ENCODE data around the gene CLEC2L. TPM values are rescaled to one million over a fixed set of nuclear protein-coding genes. Genes with fewer than 3 reads are reported as not detected.

Gene CLEC2L
- total and polyA plus RNA-seq, 4 donors, result 0.05 TPM; not detected in 3

GRCh38 chr7:139534966-139535651 lies 11.6 kb downstream of the CLEC2L start:
- H3K36me3 ChIP-seq (ENCODE audit: control insufficient read depth in 4 of 4, insufficient read depth in 3 of 4, low read depth in 1 of 4, low read length in 3 of 4), result no peaks in the 10 kb centered on the region
- DNase-seq (ENCODE audit: low spot score), result no peak
- no peaks in the 10 kb centered on the region for H3K27me3 ChIP-seq (ENCODE audit: control insufficient read depth in 4 of 4, insufficient read depth in 4 of 4, low read length in 3 of 4)
- no peak overlapping the region for H3K9ac ChIP-seq (ENCODE audit: low read depth in 1 of 2, low read length in 2 of 2)
- H3K4me1 ChIP-seq (ENCODE audit: control insufficient read depth in 4 of 4, insufficient read depth in 4 of 4, low read length in 3 of 4), result no peaks in the 10 kb centered on the region
- TF ChIP-seq HNF4A (conservative IDR thresholded peaks at IDR 0.05) (no peak), RXRA (IDR thresholded peaks at IDR 0.05) (no peak), EGR1 (IDR thresholded peaks at IDR 0.05; ENCODE audit: low read depth in 2 of 2) (no peak), SP1 (IDR thresholded peaks at IDR 0.05) (no peak), REST (IDR thresholded peaks at IDR 0.05) (no peak), JUND (IDR thresholded peaks at IDR 0.05) (no peak), FOXA1 (IDR thresholded peaks at IDR 0.05) (no peak), TAF1 (conservative IDR thresholded peaks at IDR 0.05) (no peak), ZBTB33 (IDR thresholded peaks at IDR 0.05) (no peak), ATF3 (IDR thresholded peaks at IDR 0.05) (no peak), FOXA2 (IDR thresholded peaks at IDR 0.05) (no peak), GABPA (IDR thresholded peaks at IDR 0.05 in 1 of 2, conservative IDR thresholded peaks at IDR 0.05 in 1 of 2) (no peak), NR2F2 (IDR thresholded peaks at IDR 0.05) (no peak), HNF4G (IDR thresholded peaks at IDR 0.05) (no peak)
- no peaks in the 10 kb centered on the region for H3K9me3 ChIP-seq (ENCODE audit: control insufficient read depth in 4 of 4, low read length in 3 of 4)
- no peak overlapping the region for H3K4me3 ChIP-seq (ENCODE audit: low read depth in 1 of 3, low read length in 3 of 3)
- 69% methylated on average over 7 of the region's 7 CpGs for WGBS
- no peak overlapping the region for H3K27ac ChIP-seq (ENCODE audit: low read depth in 1 of 2, low read length in 2 of 2)

GRCh38 chr7:139536152-139536551 lies 12.7 kb downstream of the CLEC2L start:
- Histone ChIP-seq H3K4me3 (ENCODE audit: low read depth in 1 of 3, low read length in 3 of 3) (no peak overlapping the region), H3K4me1 (ENCODE audit: control insufficient read depth in 4 of 4, insufficient read depth in 4 of 4, low read length in 3 of 4) (no peaks in the 10 kb centered on the region), H3K27ac (ENCODE audit: low read depth in 1 of 2, low read length in 2 of 2) (no peak overlapping the region), H3K27me3 (ENCODE audit: control insufficient read depth in 4 of 4, insufficient read depth in 4 of 4, low read length in 3 of 4) (no peaks in the 10 kb centered on the region), H3K9me3 (ENCODE audit: control insufficient read depth in 4 of 4, low read length in 3 of 4) (no peaks in the 10 kb centered on the region), H3K36me3 (ENCODE audit: control insufficient read depth in 4 of 4, insufficient read depth in 3 of 4, low read depth in 1 of 4, low read length in 3 of 4) (no peaks in the 10 kb centered on the region), H3K9ac (ENCODE audit: low read depth in 1 of 2, low read length in 2 of 2) (no peak overlapping the region)
- no peak for DNase-seq (ENCODE audit: low spot score)
- 92% methylated on average over 8 of the region's 8 CpGs for WGBS
- no peak for TF ChIP-seq FOXA1 (IDR thresholded peaks at IDR 0.05)
- TF ChIP-seq FOXA2 (IDR thresholded peaks at IDR 0.05), result no peak
- TF ChIP-seq, protein P1, sequence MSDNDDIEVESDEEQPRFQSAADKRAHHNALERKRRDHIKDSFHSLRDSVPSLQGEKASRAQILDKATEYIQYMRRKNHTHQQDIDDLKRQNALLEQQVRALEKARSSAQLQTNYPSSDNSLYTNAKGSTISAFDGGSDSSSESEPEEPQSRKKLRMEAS (IDR thresholded peaks at IDR 0.05), result no peak
- no peak for TF ChIP-seq HNF4A (conservative IDR thresholded peaks at IDR 0.05)
- no peak for TF ChIP-seq RAD21 (IDR thresholded peaks at IDR 0.05)
- no peak for TF ChIP-seq REST (IDR thresholded peaks at IDR 0.05)
- TF ChIP-seq CTCF (IDR thresholded peaks at IDR 0.05; ENCODE audit: low read depth, low read length, missing input control), result no peak
- no peak for TF ChIP-seq YY1 (IDR thresholded peaks at IDR 0.05)
- TF ChIP-seq NR2F2 (IDR thresholded peaks at IDR 0.05), result no peak
- TF ChIP-seq ZBTB33 (IDR thresholded peaks at IDR 0.05), result no peak
- no peak for TF ChIP-seq SP1 (IDR thresholded peaks at IDR 0.05)
- no peak for TF ChIP-seq HNF4G (IDR thresholded peaks at IDR 0.05)
- no peak for TF ChIP-seq JUND (IDR thresholded peaks at IDR 0.05)
- TF ChIP-seq EGR1 (IDR thresholded peaks at IDR 0.05; ENCODE audit: low read depth in 2 of 2), result no peak

All from liver (tissue), 9 donors.